ENCODE results near the gene MROH8. TPM values are rescaled to one million over a fixed set of nuclear protein-coding genes. Genes with fewer than 3 reads are reported as not detected.

Gene MROH8
- total RNA-seq, 1 experiment from 2014 or later = 2.3 TPM

DNA sequence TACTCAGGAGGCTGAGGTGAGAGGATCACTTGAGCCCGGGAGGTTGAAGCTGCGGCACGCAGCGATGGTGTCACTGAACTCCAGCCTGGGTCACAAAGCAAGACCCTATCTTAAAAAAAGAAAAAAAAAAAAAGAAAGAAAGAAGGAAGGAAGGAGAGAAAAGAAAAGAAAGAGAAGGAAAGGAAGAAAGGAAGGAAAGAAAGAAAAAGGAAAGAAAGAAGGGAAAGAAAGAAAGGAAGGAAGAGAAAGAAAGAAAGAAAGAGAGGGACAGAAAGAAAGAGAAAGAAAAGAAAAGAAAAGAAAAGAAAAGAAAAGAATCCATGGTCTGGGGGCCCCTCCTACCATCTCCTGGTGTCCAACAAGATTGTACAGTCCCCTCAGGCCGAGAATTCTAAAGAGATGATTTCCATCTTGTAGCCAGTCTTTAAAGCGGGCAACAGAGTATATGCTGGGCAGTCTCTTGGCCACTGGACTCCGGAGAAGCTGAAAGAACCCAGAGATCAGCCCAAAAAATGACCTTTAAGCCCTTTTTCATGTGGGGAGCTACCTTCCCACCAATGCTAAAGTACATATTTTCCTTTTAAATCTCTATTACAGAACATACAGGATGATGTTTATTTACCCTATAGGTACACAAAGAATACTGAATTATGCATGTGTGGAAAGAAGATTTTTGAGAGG, 59.9 kb downstream of the MROH8 start:
- Histone ChIP-seq H3K27ac (no peak overlapping the region), H3K27me3 (replicated peaks) (no peaks in the 10 kb centered on the region), H3K36me3 (no peaks in the 10 kb centered on the region), H3K9me3 (replicated peaks) (no peaks in the 10 kb centered on the region), H3K4me1 (replicated peaks) (no peaks in the 10 kb centered on the region), H3K4me3 (no peak overlapping the region)
- DNase-seq (ENCODE audit: low read depth in 1 of 2, low spot score in 2 of 2) = no peak

DNA sequence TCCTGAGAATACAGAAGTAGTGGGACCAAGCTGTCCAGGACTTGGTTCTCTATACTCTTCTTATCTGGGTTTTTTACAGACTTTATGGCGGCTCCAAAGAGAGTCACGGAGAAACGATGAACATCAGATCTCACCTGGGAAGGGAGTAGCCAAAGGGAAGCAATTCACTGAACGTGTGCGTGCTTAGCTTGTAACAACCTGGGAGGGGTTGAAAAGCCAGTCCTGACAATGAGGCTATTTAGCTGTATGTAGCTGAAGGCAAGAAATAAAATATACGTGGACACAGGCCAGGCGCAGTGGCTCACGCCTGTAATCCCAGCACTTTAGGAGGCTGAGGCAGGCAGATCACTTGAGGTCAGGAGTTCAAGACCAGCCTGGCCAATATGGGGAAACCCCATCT, 65.3 kb downstream of the MROH8 start:
- no peak for DNase-seq (ENCODE audit: low read depth in 1 of 2, low spot score in 2 of 2)
- no peaks in the 10 kb centered on the region for H3K4me1 ChIP-seq (replicated peaks)
- H3K36me3 ChIP-seq = no peaks in the 10 kb centered on the region
- no peaks in the 10 kb centered on the region for H3K9me3 ChIP-seq (replicated peaks)
- H3K27me3 ChIP-seq (replicated peaks) = no peaks in the 10 kb centered on the region
- H3K27ac ChIP-seq = no peak overlapping the region
- no peak overlapping the region for H3K4me3 ChIP-seq

DNA sequence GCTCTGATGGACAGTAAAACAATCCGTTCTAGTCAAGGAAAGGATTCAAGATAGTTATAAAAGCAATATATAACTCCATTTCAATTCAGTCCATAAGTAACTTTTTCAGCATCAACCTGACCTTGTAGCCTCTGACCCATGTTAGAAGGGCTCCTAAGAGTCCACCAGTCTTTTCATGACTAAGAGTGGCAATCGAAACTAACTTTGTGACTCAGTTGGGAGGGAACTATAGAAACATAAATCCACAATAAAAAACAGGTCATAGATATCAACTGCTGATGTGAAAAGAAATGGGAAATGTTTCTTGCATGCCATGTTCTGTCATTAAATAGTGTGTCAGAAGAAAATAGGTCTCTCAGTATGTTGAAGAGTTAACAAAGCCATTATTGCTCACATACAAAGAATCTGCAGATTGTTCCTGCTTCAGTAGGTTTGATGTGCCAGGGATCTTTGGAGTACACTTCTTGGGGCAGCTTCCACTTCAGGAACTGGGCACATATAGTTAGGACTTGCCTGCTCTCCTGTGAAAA, 67.4 kb downstream of the MROH8 start:
- no peaks in the 10 kb centered on the region for H3K27me3 ChIP-seq (replicated peaks)
- DNase-seq (ENCODE audit: low read depth in 1 of 2, low spot score in 2 of 2) = no peak
- H3K4me3 ChIP-seq = no peak overlapping the region
- no peaks in the 10 kb centered on the region for H3K36me3 ChIP-seq
- H3K27ac ChIP-seq = no peak overlapping the region
- H3K9me3 ChIP-seq (replicated peaks) = no peaks in the 10 kb centered on the region
- H3K4me1 ChIP-seq (replicated peaks) = no peaks in the 10 kb centered on the region

DNA sequence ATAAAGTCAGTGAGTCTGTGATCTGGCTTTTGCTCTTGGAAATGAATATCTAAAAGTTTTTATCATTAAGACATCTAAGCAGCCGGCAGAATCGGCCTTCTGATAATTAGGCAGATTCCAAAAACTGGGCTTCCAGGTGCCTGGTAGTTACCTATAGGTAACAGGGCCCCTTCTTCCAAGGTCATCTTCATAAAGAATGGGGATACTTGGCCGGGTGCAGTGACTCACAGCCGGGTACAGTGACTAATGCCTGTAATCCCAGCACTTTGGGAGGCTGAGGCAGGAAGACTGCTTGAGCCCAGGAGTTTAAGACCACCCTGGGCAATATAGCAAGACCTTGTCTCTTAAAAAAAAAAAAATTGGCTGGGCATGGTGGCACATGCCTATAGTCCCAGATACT, 70.7 kb downstream of the MROH8 start:
- no peak for DNase-seq (ENCODE audit: low read depth in 1 of 2, low spot score in 2 of 2)
- H3K4me1 ChIP-seq (replicated peaks) = no peaks in the 10 kb centered on the region

DNA sequence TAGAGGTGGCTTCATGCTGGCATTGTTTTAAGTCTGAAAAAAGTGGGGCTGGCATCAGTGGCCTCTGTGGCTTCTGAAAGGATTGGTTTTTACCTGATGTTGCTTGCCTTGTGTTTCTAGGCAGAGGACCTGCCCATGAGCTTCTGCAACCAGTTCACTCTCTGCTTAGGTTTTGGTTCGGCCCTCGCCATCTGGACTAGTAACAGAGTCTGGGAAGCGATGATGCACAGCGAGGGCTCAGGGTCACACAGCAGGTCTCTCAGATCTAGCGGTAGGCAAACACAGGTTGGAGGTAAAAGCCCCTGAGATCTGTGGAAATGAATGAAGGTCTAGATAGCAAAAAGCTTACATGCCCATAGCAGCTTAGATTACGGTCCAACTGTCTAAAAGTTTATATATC, 76.8 kb downstream of the MROH8 start:
- no peaks in the 10 kb centered on the region for H3K27me3 ChIP-seq (replicated peaks)
- no peak overlapping the region for H3K27ac ChIP-seq
- no peaks in the 10 kb centered on the region for H3K36me3 ChIP-seq
- no peak for DNase-seq (ENCODE audit: low read depth in 1 of 2, low spot score in 2 of 2)
- no peaks in the 10 kb centered on the region for H3K4me1 ChIP-seq (replicated peaks)
- no peaks in the 10 kb centered on the region for H3K9me3 ChIP-seq (replicated peaks)
- H3K4me3 ChIP-seq = no peak overlapping the region

More for the DNA sequence above, 70.7 kb downstream of the MROH8 start:
- H3K27ac ChIP-seq = no peak overlapping the region
- no peaks in the 10 kb centered on the region for H3K36me3 ChIP-seq
- H3K9me3 ChIP-seq (replicated peaks) = no peaks in the 10 kb centered on the region
- H3K27me3 ChIP-seq (replicated peaks) = no peaks in the 10 kb centered on the region
- H3K4me3 ChIP-seq = no peak overlapping the region

DNA sequence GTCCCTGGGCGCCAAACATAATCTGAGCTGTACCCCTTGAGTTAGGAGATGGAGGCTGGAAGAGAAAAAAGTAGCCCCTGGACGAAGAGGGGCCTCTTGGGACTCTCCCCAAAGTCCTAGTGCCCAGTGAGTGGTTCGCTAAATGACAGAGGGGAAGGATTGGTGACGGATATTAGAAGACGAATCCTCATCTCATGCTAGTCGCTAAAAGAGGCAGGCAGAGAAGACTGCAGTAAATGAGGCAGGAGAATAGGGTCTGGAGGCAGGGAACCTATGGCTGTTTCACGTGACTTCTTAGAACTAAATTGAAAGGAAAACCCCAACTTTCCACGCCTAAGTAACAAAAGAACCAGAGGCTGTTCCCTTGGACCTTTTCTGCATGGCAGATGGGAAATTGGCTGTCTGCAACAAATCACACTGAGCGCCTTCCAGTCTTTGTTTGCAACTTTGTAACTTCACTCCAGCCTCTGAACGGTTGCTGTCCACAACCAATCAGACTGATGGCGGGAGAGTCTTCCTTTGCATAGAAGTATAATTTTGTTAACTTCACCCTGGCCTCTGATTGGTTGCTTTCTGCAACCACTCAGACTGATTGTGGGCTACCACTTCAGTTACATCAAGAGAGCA, 82.8 kb downstream of the MROH8 start:
- Histone ChIP-seq H3K27ac (peak overlapping the region; percentile 97), H3K27me3 (replicated peaks) (no peaks in the 10 kb centered on the region), H3K4me3 (peak overlapping the region; percentile 69)

DNA sequence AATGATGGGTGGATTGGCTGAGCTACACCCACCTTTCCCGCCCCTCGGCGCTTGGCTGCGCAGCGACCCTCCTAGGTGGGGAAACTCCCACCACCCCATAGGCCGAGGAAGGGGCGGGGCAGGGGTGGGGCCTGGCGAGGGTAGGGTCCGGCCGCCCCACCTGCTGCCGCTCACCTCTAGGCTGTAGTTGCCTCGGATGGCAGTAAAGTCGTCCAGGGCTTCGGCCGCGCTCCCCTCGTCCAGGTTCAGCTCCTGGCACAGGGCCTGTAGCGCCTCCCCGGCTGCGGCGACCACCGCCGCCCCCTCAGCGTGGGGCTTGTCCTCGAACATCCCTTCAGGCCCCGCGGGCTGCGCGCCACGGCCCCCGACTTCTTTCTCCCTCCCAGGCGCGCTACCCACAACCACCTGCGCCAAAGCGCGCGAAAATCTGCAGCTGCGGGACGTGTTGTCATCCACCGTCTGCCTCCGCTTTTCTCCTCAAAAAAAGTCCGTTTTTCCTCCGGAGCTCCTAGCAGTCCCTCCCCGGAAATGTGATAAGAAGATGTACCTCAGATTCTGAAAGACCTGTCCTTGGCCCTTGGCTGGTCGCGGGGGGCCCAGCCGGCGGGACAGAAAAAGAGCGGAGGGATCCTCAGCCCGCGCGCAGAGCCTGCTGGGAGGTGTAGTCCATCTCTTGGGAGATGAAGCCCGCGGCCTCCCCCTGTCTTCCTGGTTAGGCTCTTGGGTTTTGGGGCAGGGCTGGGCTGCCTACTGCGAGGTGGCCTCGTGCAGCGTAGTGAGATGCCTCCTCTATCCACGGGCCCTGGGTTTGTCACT, 83.5 kb downstream of the MROH8 start, which contains the start of gene RBL1:
Gene RBL1 (minus strand): TSS at position 399 of the 816 bp plus-strand sequence. CDS start 69 bp downstream, at position 330.
- Histone ChIP-seq H3K27ac (peak within 1 kb of the TSS; percentile 97), H3K27me3 (replicated peaks) (no peaks in the 10 kb centered on the region), H3K9me3 (replicated peaks) (no peaks in the 10 kb centered on the region), H3K4me3 (peak within 1 kb of the TSS; percentile 69), H3K4me1 (replicated peaks) (peaks cover 12% of the 10 kb centered on the region), H3K36me3 (peaks cover 25% of the 10 kb centered on the region)
- peak; percentile 87 to 96 for DNase-seq (ENCODE audit: low read depth in 1 of 2, low spot score in 2 of 2)

More for the DNA sequence above, 82.8 kb downstream of the MROH8 start:
- no peaks in the 10 kb centered on the region for H3K9me3 ChIP-seq (replicated peaks)
- no peak for DNase-seq (ENCODE audit: low read depth in 1 of 2, low spot score in 2 of 2)
- H3K36me3 ChIP-seq = peaks cover 23% of the 10 kb centered on the region
- H3K4me1 ChIP-seq (replicated peaks) = peaks cover 12% of the 10 kb centered on the region

DNA sequence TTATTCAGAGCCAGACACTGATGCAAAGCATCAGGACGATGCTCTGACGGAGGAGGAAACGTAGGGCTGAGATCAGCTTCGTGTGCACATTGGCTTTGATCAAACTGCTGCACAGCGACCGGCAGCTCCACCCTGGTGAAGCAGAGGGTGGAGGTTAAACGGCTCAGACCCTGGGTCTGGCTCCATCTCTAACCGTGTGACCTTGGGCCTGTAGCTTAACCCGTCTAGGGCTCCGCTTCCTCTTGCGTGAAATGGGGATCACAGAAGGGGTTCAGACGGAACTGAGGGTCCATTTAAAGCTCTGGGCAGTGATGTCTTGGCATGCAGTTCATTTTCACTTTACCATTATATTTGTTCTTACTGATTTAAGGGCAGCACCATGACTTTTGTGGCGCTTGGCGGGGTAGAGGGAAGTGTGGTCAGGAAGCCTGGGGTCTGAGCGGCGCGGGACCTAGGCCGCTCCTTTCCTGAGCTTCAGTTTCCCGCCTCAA, 84.2 kb downstream of the MROH8 start:
- Histone ChIP-seq H3K9me3 (replicated peaks) (no peaks in the 10 kb centered on the region), H3K4me1 (replicated peaks) (peaks cover 12% of the 10 kb centered on the region), H3K4me3 (peak overlapping the region; percentile 69), H3K27ac (peak overlapping the region; percentile 97), H3K36me3 (peaks cover 31% of the 10 kb centered on the region), H3K27me3 (replicated peaks) (no peaks in the 10 kb centered on the region)
- DNase-seq (ENCODE audit: low read depth in 1 of 2, low spot score in 2 of 2) = no peak

DNA sequence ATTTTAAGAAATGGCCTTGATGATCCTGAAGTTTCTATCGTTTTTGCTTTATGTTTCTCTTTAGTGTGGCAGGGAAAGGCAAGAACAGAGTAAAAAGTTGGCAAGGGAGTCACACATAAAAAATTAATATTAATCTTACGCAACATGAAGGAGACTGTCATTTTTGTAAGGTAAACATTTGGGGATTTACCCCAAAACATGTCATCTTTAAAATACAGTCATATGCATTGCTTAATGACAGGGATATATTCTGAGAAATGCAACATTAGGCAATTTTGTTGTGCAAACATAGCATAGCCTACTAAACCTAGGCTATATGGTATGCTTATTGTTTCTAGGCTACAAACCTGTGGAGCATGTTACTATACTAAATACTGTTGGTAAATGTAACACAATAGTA, 88.9 kb downstream of the MROH8 start:
- H3K27me3 ChIP-seq (replicated peaks) = no peaks in the 10 kb centered on the region
- H3K27ac ChIP-seq = no peak overlapping the region
- H3K4me3 ChIP-seq = no peak overlapping the region
- no peak for DNase-seq (ENCODE audit: low read depth in 1 of 2, low spot score in 2 of 2)
- peaks cover 64% of the 10 kb centered on the region for H3K36me3 ChIP-seq
- H3K4me1 ChIP-seq (replicated peaks) = peaks cover 8% of the 10 kb centered on the region
- H3K9me3 ChIP-seq (replicated peaks) = no peaks in the 10 kb centered on the region

DNA sequence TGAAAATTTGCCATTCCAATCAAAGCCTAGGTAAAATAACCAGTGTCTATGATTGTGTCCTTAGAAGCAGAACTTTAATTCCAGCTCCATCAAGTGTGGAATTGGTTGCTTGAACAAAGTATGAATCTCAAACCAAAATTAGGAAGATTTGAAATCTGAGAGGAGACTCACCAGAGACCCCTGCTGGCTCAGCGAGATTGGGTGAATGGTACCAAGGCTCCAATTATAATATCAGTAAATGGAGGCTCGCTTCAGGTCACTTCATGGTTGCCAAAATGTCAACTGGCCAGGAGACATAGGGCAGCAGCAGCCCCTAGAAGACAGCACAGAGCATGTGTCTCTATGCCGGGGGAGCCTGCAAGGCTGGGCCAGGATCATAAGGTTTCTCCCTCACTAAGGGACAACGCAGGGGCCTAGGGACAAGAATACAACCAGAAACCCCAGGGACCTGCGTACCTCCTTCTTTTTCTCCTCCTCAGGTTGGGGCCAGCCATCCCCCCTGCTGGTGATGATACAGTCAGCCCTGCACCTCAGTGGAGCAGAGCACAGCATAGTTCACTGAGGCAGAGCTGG, 97.5 kb downstream of the MROH8 start:
- no peak for DNase-seq (ENCODE audit: low read depth in 1 of 2, low spot score in 2 of 2)
- Histone ChIP-seq H3K9me3 (replicated peaks) (no peaks in the 10 kb centered on the region), H3K36me3 (peaks cover 54% of the 10 kb centered on the region), H3K4me1 (replicated peaks) (peaks cover 3% of the 10 kb centered on the region; the same call in 1 of the 2 replicates), H3K27me3 (replicated peaks) (no peaks in the 10 kb centered on the region), H3K4me3 (no peak overlapping the region), H3K27ac (no peak overlapping the region)

DNA sequence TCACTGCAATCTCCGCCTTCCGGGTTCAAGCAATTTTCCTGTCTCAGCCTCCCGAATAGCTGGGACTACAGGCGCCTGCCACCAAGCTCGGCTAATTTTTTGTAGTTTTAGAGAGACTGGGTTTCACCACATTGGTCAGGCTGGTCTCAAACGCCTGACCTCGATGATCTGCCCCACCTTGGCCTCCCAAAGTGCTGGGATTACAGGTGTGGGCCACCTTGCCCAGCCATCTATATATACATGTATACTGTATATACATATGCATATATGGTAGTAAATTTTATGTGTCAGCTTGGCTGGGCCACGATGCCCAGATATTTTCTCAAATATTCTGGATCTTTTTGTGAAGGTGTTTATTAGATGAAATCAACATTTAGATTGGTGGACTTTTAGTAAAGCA, 102.3 kb downstream of the MROH8 start:
- Histone ChIP-seq H3K36me3 (peaks cover 42% of the 10 kb centered on the region), H3K9me3 (replicated peaks) (no peaks in the 10 kb centered on the region), H3K4me1 (replicated peaks) (peaks cover 15% of the 10 kb centered on the region), H3K27me3 (replicated peaks) (no peaks in the 10 kb centered on the region), H3K27ac (no peak overlapping the region), H3K4me3 (no peak overlapping the region)
- no peak for DNase-seq (ENCODE audit: low read depth in 1 of 2, low spot score in 2 of 2)

DNA sequence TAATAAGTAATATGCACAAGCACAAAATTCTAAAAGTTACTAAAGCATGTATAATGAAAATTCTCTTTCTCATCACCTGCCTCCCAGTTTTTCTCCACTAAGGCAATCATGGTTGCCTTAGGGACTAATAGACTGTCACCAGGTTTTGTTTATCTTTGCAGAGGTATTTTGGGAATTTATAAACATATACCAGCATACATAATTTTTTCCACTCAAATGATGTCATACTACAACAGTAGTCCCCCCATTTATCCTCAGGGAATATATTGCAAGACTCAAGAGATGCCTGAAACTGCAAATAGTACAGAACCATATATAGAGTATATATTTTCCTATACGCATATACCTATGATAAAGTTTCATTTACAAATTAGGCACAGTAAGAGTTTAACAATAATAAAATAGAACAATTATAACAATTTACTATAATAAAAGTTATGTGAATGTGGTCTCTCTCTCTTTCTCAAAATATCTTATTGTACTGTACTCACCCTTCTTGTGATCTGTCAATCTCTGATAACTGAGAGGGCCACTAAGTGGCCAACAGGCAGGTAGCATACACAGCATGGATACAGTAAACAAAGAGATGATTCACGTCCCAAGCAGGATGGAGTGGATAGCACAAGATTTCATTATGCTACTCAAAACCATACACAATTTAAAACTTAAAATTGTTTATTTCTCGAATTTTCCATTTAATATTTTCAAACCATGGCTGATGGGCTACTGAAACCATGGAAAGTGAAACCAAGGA, 103.2 kb downstream of the MROH8 start:
- Histone ChIP-seq H3K4me1 (replicated peaks) (peaks cover 24% of the 10 kb centered on the region), H3K4me3 (no peak overlapping the region), H3K36me3 (peaks cover 42% of the 10 kb centered on the region), H3K27ac (no peak overlapping the region), H3K27me3 (replicated peaks) (no peaks in the 10 kb centered on the region), H3K9me3 (replicated peaks) (0 out of 2 replicates have a peak, but pooled peaks cover 2% of the 10 kb centered on the region)
- DNase-seq (ENCODE audit: low read depth in 1 of 2, low spot score in 2 of 2) = no peak

All from SJSA1 (cell line).